H1 (cell line): ENCODE results near the gene TLE3. TPM values are rescaled to one million over a fixed set of nuclear protein-coding genes. Genes with fewer than 3 reads are reported as not detected.

Experiments
- CTCF ChIA-PET: fragments of 300-600 bp; sonication (Branson Sonifier 250); formaldehyde crosslinking; loops from one replicate; lab custom pipeline; 2021; ENCODE audit not compliant: partially characterized antibody; lab: Charles Lee
- POLR2A ChIA-PET: fragments of 300-600 bp; sonication (Branson Sonifier 250); formaldehyde crosslinking; loops from one replicate; lab custom pipeline; 2021; ENCODE audit warnings: inconsistent platforms; ENCODE audit not compliant: partially characterized antibody; lab: Charles Lee
- DNase-seq, 2 experiments: peaks; one replicate each; pipeline versions ENCODE4 v3.0.0 to v3.0.0-alpha.2; 2010 to 2022; ENCODE audit warnings: low spot score in 2 of 2, low read depth in 1 of 2, mixed read lengths in 1 of 2
- FAIRE-seq: peaks from 2 replicates; lab custom pipeline; 2011; peaks lifted over from hg19 to GRCh38; lab: Jason Lieb, UNC
- H2AFZ ChIP-seq: 2 replicates; pipeline ENCODE4 v1.8.1; 2012; ENCODE audit warnings: low read length, inconsistent platforms
- H2AK5ac ChIP-seq: 2 replicates; pipeline ENCODE4 v1.6.1; 2013; ENCODE audit warnings: low read depth, low read length
- H2BK120ac ChIP-seq: replicated peaks from 2 replicates; pipeline ENCODE3; 2013; ENCODE audit warnings: low read depth, low read length, inconsistent platforms
- H2BK12ac ChIP-seq: 2 replicates; pipeline ENCODE4 v1.6.1; 2013; ENCODE audit warnings: low read depth, low read length
- H2BK15ac ChIP-seq: 2 replicates; pipeline ENCODE4 v1.6.1; 2013; ENCODE audit warnings: low read length
- H2BK20ac ChIP-seq: 2 replicates; pipeline ENCODE4 v1.6.1; 2013; ENCODE audit warnings: low read length
- H2BK5ac ChIP-seq: 2 replicates; pipeline ENCODE4 v1.6.1; 2013; ENCODE audit warnings: low read depth, low read length
- H3K14ac ChIP-seq: 2 replicates; pipeline ENCODE4 v1.6.1; 2013; ENCODE audit warnings: inconsistent platforms; ENCODE audit not compliant: insufficient read length
- H3K18ac ChIP-seq: 2 replicates; pipeline ENCODE4 v1.6.1; 2013; ENCODE audit warnings: low read length; ENCODE audit errors: extremely low read depth
- H3K23ac ChIP-seq: 2 replicates; pipeline ENCODE4 v1.6.1; 2013; ENCODE audit warnings: inconsistent platforms; ENCODE audit not compliant: insufficient read length
- H3K23me2 ChIP-seq: 2 replicates; pipeline ENCODE4 v1.6.1; 2013; ENCODE audit warnings: low read depth, low read length
- H3K27ac ChIP-seq: 2 replicates; pipeline ENCODE4 v1.6.1; 2011; ENCODE audit warnings: low read depth, low read length, inconsistent platforms
- H3K27me3 ChIP-seq, 4 experiments: replicated peaks in 1 of 4; 1 replicate in 1 of 4; 2 replicates in 3 of 4; pipeline versions ENCODE4 v1.6.1 to v1.8.1; 2011 to 2013; ENCODE audit warnings: low read length in 3 of 4, mild to moderate bottlenecking in 3 of 4, inconsistent platforms in 2 of 4, mixed read lengths in 2 of 4, moderate library complexity in 1 of 4; ENCODE audit not compliant: control insufficient read depth in 3 of 4, insufficient read depth in 3 of 4; ENCODE audit errors: extremely low read depth in 1 of 4
- H3K36me3 ChIP-seq, 4 experiments: 2 replicates each; pipeline versions ENCODE4 v1.6.1 to v1.8.1; 2011 to 2013; ENCODE audit warnings: mild to moderate bottlenecking in 4 of 4, low read length in 3 of 4, moderate library complexity in 2 of 4, control low read depth in 1 of 4, inconsistent platforms in 1 of 4; ENCODE audit not compliant: insufficient read depth in 4 of 4, control insufficient read depth in 2 of 4
- H3K4ac ChIP-seq: replicated peaks from 2 replicates; pipeline ENCODE3; 2013; ENCODE audit warnings: low read length, low read depth, mixed read lengths, inconsistent platforms; ENCODE audit not compliant: insufficient read length
- H3K4me1 ChIP-seq, 4 experiments: replicated peaks in 1 of 4; 1 replicate in 1 of 4; 2 replicates in 3 of 4; pipeline versions ENCODE4 v1.6.1 to v1.8.1; 2011 to 2013; ENCODE audit warnings: low read length in 3 of 4, inconsistent platforms in 2 of 4, mixed read lengths in 1 of 4; ENCODE audit not compliant: insufficient read depth in 4 of 4, control insufficient read depth in 3 of 4
- H3K4me2 ChIP-seq, 2 experiments: 2 replicates each; pipeline versions ENCODE4 v1.6.1 to v1.8.1; 2011 to 2013; ENCODE audit warnings: low read depth in 2 of 2, low read length in 2 of 2, control low read depth in 1 of 2, inconsistent platforms in 1 of 2, mild to moderate bottlenecking in 1 of 2; ENCODE audit not compliant: insufficient read depth in 1 of 2
- H3K4me3 ChIP-seq, 4 experiments: fragments of 200-600, 300-600 bp in 1 of 4; sonication (generic), shearing (Covaris generic), sonication (Bioruptor Twin) in 1 of 4; 2 replicates each; pipeline versions ENCODE4 v1.5.1 to v1.8.1; 2011 to 2016; ENCODE audit warnings: low read length in 4 of 4, low read depth in 3 of 4, control low read depth in 2 of 4, inconsistent platforms in 2 of 4, mild to moderate bottlenecking in 2 of 4, mixed read lengths in 1 of 4, moderate library complexity in 1 of 4; ENCODE audit not compliant: insufficient read depth in 2 of 4; ENCODE audit errors: extremely low read depth in 1 of 4
- H3K56ac ChIP-seq: replicated peaks from 2 replicates; pipeline ENCODE3; 2013; ENCODE audit warnings: low read depth, mild to moderate bottlenecking, mixed read lengths, low read length, inconsistent platforms; ENCODE audit not compliant: insufficient read length
- H3K79me1 ChIP-seq: 2 replicates; pipeline ENCODE4 v1.6.1; 2013; ENCODE audit warnings: low read depth, low read length, control low read depth
- H3K79me2 ChIP-seq, 2 experiments: 2 replicates each; pipeline versions ENCODE4 v1.6.1 to v1.8.1; 2012 to 2013; ENCODE audit warnings: low read length in 2 of 2, mild to moderate bottlenecking in 2 of 2, inconsistent platforms in 1 of 2; ENCODE audit not compliant: insufficient read depth in 2 of 2, control insufficient read depth in 1 of 2
- H3K9ac ChIP-seq, 4 experiments: replicated peaks in 1 of 4; 1 replicate in 1 of 4; 2 replicates in 3 of 4; pipeline versions ENCODE4 v1.6.1 to v1.8.1; 2011 to 2013; ENCODE audit warnings: low read depth in 3 of 4, low read length in 3 of 4, control low read depth in 2 of 4, mild to moderate bottlenecking in 2 of 4, moderate library complexity in 2 of 4, inconsistent platforms in 1 of 4; ENCODE audit errors: extremely low read depth in 1 of 4
- H3K9me3 ChIP-seq, 2 experiments: 2 replicates each; pipeline versions ENCODE4 v1.6.1 to v1.8.1; 2012 to 2013; ENCODE audit warnings: mild to moderate bottlenecking in 2 of 2, moderate library complexity in 2 of 2, control low read depth in 1 of 2, inconsistent platforms in 1 of 2, low read depth in 1 of 2, low read length in 1 of 2, mixed read lengths in 1 of 2; ENCODE audit not compliant: insufficient read depth in 2 of 2
- H4K20me1 ChIP-seq, 2 experiments: replicated peaks in 1 of 2; 2 replicates each; pipeline versions ENCODE3 to v1.8.1; 2011 to 2013; ENCODE audit warnings: inconsistent platforms in 2 of 2, low read length in 2 of 2, mild to moderate bottlenecking in 1 of 2; ENCODE audit not compliant: insufficient read depth in 2 of 2, control insufficient read depth in 1 of 2
- H4K5ac ChIP-seq: 2 replicates; pipeline ENCODE4 v1.6.1; 2013; ENCODE audit warnings: low read length, low read depth, mixed read lengths, inconsistent platforms; ENCODE audit not compliant: insufficient read length
- H4K8ac ChIP-seq: 2 replicates; pipeline ENCODE4 v1.8.0; 2013; ENCODE audit warnings: mild to moderate bottlenecking, moderate library complexity, low read length, inconsistent platforms; ENCODE audit not compliant: insufficient read depth; ENCODE audit errors: extremely low read depth
- H4K91ac ChIP-seq: replicated peaks from 2 replicates; pipeline ENCODE3; 2013; ENCODE audit warnings: low read length, mixed read lengths, inconsistent platforms; ENCODE audit not compliant: insufficient read length
- ASH2L ChIP-seq: fragments of 200-600, 300-600 bp; sonication (generic); IDR thresholded peaks from one replicate; pipeline ENCODE4 v1.7.1; 2017; ENCODE audit warnings: low read length
- CEBPB ChIP-seq: IDR thresholded peaks from 2 replicates; pipeline ENCODE4 v1.6.1; 2012; ENCODE audit warnings: low read depth, low read length
- TCF12 ChIP-seq: IDR thresholded peaks from 2 replicates; pipeline ENCODE4 v1.6.1; 2011; ENCODE audit warnings: low read depth, mild to moderate bottlenecking, low read length
- ZNF274 ChIP-seq: IDR thresholded peaks from 2 replicates; pipeline ENCODE4 v1.7.0; 2012; ENCODE audit warnings: low read length, borderline replicate concordance; ENCODE audit errors: extremely low read depth
- WGBS, 2 experiments: shearing (Covaris generic) in 1 of 2; methylation state at CpG; one replicate each; pipeline versions ENCODE4 v1.1.6 to v1.1.7; 2013 to 2015; ENCODE audit warnings: low lambda C conversion rate in 2 of 2, mixed read lengths in 2 of 2, inconsistent platforms in 1 of 2, low coverage in 1 of 2, missing lambda C conversion rate in 1 of 2; ENCODE audit not compliant: insufficient replicate concordance in 2 of 2, insufficient coverage in 1 of 2, insufficient read length in 1 of 2; ENCODE audit errors: extremely low coverage in 1 of 2, missing lambda C conversion rate in 1 of 2; 5-methylcytosine and 5-hydroxymethylcytosine counted together
- polyA plus RNA-seq, 7 experiments: library from polyadenylated mRNA; depleted of rRNA in 3 of 7; stranded (reverse) in 5 of 7; unstranded in 2 of 7; fragments of >200 nt in 5 of 7; fragments of 200-250 nt in 2 of 7; gene quantifications; 1 replicate in 5 of 7; 2 replicates in 1 of 7; 4 replicates in 1 of 7; pipeline versions ENCODE4 v1.2.1 to v1.2.3, GENCODE V29; 2011 to 2013; ENCODE audit warnings: missing spikeins in 2 of 7, mixed read lengths in 2 of 7
- total RNA-seq: library from RNA; stranded (reverse); fragmentation: NEBNext Ultra II Directional; extraction: Animal tissue kit (Norgen Biotek cat#: 25700); gene quantifications from 2 replicates; pipeline ENCODE4 v1.2.1, GENCODE V29; 2021

The TLE3 gene
- total and polyA plus RNA-seq, 2 of the 8 experiments (the other 6 are each of a cell fraction or from before 2014, with no cell fraction given) = 25.1 to 61.2 TPM

GRCh38 chr15:70077188-70078147 is 20.2 kb downstream of the TLE3 start:
- FAIRE-seq = no peak
- Histone ChIP-seq H3K4me2 (no peak overlapping the region), H3K79me1 (peaks cover 23% of the 10 kb centered on the region; the same call in 1 of the 2 replicates), H3K27me3 (no peaks in the 10 kb centered on the region), H2BK12ac (no peak overlapping the region), H3K23ac (no peak overlapping the region), H3K23me2 (no peaks in the 10 kb centered on the region), H3K9me3 (no peaks in the 10 kb centered on the region), H2BK5ac (no peak overlapping the region), H3K4me1 (peaks cover 10 to 34% (median 27%) of the 10 kb centered on the region in 4 experiments), H3K9ac (no peak overlapping the region), H2AK5ac (no peak overlapping the region), H3K4me3 (no peak overlapping the region), H3K27ac (no peak overlapping the region), H2BK120ac (no peak overlapping the region), H4K8ac (no peak overlapping the region; the same call in 1 of the 2 replicates), H3K36me3 (peaks cover 20 to 64% (median 31%) of the 10 kb centered on the region in 4 experiments; a peak in 7 of 8 replicates), H4K91ac (no peak overlapping the region), H2AFZ (no peak overlapping the region), H3K79me2 (peaks cover 3 to 64% of the 10 kb centered on the region in 2 experiments; a peak in 3 of 4 replicates), H3K14ac (no peak overlapping the region), H3K18ac (no peak overlapping the region), H3K56ac (no peak overlapping the region), H2BK15ac (no peak overlapping the region), H3K4ac (no peak overlapping the region), H4K5ac (no peak overlapping the region)
- ChIA-PET CTCF (interaction anchor here (0.6 to 1.1 kb wide), 5 partner anchors 13 to 663 kb away, joined by 3 to 4 read pairs (median 4); no protein-coding TSS in a partner anchor), POLR2A (interaction anchor here (1.0 to 2.4 kb wide), 3 partner anchors 11 to 19 kb away, joined by 3 to 7 read pairs (median 4); no protein-coding TSS in a partner anchor)
- DNase-seq = no peak
- WGBS, 2 experiments = 88% methylated on average over 13 of the region's 13 CpGs; no CpG with 5 or more reads in 1 of the 2 experiments
- TF ChIP-seq ASH2L = no peak
- no peak for TF ChIP-seq CEBPB
- TF ChIP-seq TCF12 = no peak
- TF ChIP-seq ZNF274 = no peak
- TF ChIP-seq, all 59 proteins: peak for 0
- Histone ChIP-seq H4K20me1 (peaks cover 5 to 20% of the 10 kb centered on the region in 2 experiments), H2BK20ac (no peak overlapping the region)
